Spleen (tissue), 3 donors: ENCODE data around the gene FOXP1.

Source experiments
- POLR2A ChIP-seq, 3 donors: fragments of 450-650 bp; IDR thresholded peaks; one replicate each; pipeline ENCODE4 v1.5.1; 2017; ENCODE audit warnings: antibody characterized with exemption in 3 of 3, mild to moderate bottlenecking in 1 of 3
- POLR2AphosphoS5 ChIP-seq, 3 donors: sonication (generic); formaldehyde crosslinking; IDR thresholded peaks; one replicate each; pipeline ENCODE4 v1.5.1; 2017; ENCODE audit warnings: antibody characterized with exemption in 3 of 3

DNA sequence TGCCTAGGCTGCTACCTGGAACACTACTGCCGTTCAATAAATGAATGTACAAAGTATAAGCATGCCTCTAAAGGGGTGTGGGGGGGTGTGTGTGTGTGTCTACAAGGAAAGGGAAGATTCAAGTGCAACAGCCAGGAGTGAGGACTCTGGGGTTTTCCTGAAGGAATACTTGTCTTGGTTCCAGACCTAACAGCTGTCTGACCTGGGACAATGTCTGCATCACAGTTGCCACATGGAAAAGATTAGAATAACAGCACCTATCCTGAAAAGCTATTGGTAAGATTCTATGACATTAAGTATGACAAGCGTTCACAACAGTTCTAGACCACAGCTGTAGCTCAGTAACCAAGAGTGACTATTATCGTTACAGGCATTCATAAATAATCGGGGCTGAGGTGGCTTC, 345.2 kb downstream of the FOXP1 start:
- no peak for TF ChIP-seq POLR2A (IDR thresholded peaks at IDR 0.05)
- TF ChIP-seq POLR2AphosphoS5 (IDR thresholded peaks at IDR 0.05) = no peak
